ENCODE results near the gene E2F6. TPM values are rescaled to one million over a fixed set of nuclear protein-coding genes. Genes with fewer than 3 reads are reported as not detected.

The E2F6 gene
- total RNA-seq, 2 experiments from 2014 or later, result 9.9 to 10.3 TPM

DNA sequence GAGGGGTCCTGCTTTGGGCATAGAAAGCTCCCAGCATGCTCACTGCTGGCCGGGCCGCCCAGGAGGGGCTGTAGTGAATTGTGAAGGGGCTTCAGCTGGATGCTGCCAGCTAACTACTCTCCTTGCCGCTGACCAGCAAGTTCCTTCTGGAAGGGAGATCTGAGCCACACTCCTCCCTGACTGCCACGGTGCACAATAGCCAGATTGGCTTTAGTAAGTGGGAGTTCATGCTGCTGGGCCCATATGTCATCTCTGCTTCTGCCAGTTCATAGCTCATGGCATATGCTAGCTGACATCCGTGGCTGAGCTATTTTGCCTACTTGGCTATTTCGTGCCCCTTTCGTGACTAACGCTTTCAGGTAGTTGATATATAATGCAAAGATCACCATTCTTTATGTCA is 69.9 kb downstream of the E2F6 start:
- intact Hi-C loops (cut with micrococcal nuclease), result no loop called here
- no peak for DNase-seq
- Mint-ChIP-seq H3K36me3 (no peaks in the 10 kb centered on the region), H3K4me3 (no peak overlapping the region), H3K27ac (no peak overlapping the region), H3K9me3 (no peaks in the 10 kb centered on the region), H3K4me1 (ENCODE audit: low read depth) (no peaks in the 10 kb centered on the region), H3K27me3 (peaks cover 2% of the 10 kb centered on the region)
- CTCF ChIA-PET, result interaction anchor here (0.9 kb wide), 1 partner anchor 264 kb away, joined by 3 read pairs; no protein-coding TSS in a partner anchor
- POLR2A ChIA-PET, result no interaction called here

DNA sequence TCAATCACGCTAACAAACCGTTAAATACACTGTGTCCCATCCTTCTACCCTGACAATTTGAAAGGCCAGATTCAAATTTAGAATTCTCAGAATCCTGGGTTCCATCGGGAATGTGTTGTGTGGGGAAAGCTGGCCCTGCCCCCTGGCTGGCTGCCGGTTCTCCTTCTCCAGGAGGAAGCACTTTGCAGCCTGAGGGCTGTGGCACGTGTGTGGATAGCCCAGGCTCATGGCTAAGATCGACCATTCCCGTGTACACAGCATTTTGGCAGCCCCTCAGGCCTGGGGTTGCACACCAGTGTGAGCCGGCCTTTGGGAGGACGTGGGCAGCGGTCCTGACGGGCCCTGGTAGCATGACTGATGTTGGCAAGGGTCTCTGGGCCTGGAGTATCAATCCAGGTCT is 70.6 kb downstream of the E2F6 start:
- CTCF ChIA-PET, result no interaction called here
- DNase-seq, result no peak
- POLR2A ChIA-PET, result no interaction called here
- no peak overlapping the region for H3K27ac Mint-ChIP-seq
- no peaks in the 10 kb centered on the region for H3K9me3 Mint-ChIP-seq
- H3K4me3 Mint-ChIP-seq, result no peak overlapping the region
- no peaks in the 10 kb centered on the region for H3K4me1 Mint-ChIP-seq (ENCODE audit: low read depth)
- peaks cover 2% of the 10 kb centered on the region for H3K27me3 Mint-ChIP-seq
- no peaks in the 10 kb centered on the region for H3K36me3 Mint-ChIP-seq
- intact Hi-C loops (cut with micrococcal nuclease), result no loop called here

Other genes starting within 250 kb of the E2F6 start
- 10 to 100 TPM; 16.6 to 19.2 TPM for gene ROCK2, start 121.5 kb downstream of the E2F6 start, total RNA-seq
- under 1 TPM; 0.29 to 0.81 TPM for gene GREB1, start 67.9 kb upstream of the E2F6 start, total RNA-seq
- gene NTSR2, start 204.0 kb upstream of the E2F6 start, total RNA-seq, result not detected